Activated T-helper 9 cell treated with anti-CD3 and anti-CD28 coated beads, Interleukin-2, amount 50 U/mL, for 16 hours (primary cell): ENCODE data around the gene LRRC3B.
"Not testable (repeated sequence)": the region's sequence is repeated elsewhere in the genome, so short reads cannot be mapped to it uniquely, and the experiment has no call there.

ENCODE experiments used
- DNase-seq: peaks from one replicate; pipeline ENCODE4 v3.0.0-alpha.2; 2020; ENCODE audit warnings: low read depth

The LRRC3B gene, protein sequence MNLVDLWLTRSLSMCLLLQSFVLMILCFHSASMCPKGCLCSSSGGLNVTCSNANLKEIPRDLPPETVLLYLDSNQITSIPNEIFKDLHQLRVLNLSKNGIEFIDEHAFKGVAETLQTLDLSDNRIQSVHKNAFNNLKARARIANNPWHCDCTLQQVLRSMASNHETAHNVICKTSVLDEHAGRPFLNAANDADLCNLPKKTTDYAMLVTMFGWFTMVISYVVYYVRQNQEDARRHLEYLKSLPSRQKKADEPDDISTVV

DNA sequence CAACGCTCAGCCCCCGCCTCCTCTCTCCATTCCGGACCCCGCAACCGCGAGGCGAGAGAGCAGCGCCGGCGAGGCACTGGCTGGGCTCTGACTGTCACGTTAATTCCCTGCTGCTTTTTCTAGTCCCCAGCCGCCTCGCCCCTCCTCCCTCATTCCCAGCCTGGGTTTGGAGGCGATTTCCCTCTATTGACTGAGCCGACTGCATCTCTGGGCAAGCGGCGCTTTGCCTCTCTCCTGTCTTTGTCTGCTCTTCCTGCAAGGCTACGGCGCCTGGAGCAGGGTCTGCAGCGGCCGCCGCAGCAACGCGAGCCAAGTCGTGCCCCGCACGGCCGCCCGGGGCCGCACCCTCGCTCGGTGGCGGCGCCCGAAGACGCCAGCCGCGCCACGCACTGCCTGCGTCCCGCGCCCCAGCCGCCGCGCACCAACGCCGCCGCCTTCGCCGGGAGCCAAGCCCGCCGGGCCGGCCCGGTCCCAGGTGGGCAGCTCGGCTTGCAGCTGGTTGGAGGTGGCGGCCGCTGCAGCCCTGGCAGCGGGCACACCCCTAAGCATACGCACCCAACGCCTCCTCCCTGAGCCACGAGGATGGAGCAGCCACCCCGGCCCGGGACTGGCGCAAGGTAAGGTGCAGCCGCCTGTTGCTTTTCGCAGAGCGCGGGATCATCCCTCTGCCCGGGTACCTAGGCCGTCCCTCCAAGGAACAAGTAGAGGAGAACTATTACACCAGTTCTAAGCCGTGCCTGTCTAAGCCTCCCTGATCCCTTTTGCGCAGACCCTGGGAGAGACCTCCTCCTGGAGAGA is at the start of gene LRRC3B:
LRRC3B (plus strand) TSS at position 152 of the 798 bp plus-strand sequence. CDS start 86,901 bp downstream, outside the sequence.
- no peak for DNase-seq

DNA sequence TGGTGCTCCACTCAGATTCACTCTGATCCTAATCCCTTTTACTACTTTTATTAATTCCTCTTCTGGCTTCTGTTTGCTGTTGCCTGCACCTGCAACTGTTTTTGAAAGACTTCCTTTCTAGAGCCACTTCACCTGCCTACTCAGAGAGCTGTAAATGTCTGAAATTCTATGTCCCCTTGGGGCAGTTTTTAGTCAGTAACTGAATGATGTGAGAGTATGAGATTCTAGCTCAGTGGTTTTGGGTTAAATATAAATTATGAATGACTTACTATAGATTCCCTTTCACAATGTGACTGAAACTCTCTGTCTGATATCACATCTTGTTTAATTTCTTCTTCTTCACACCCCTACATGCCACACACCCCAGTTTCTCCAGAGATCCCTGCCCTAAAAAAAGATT is 47.8 kb upstream of the LRRC3B start:
- no peak for DNase-seq

DNA sequence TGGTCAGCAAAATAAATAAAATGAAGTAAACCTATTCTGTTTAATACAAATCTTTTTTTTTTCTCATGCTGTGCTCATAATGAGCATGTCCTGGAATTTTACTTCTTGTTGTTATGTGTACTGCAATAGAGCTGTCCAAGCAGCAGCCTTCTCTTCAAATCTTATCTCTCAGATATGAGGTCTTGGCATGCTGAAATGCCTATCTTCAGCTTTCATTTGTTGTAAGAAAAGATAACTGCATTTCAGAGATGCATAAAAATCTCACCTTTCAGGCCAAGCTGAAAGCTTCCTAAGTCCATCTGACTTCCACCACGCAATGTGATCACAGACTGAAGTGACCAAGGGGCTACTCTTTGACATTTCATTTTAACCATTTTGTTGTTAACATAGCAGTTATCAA is 43.5 kb upstream of the LRRC3B start:
- no peak for DNase-seq

DNA sequence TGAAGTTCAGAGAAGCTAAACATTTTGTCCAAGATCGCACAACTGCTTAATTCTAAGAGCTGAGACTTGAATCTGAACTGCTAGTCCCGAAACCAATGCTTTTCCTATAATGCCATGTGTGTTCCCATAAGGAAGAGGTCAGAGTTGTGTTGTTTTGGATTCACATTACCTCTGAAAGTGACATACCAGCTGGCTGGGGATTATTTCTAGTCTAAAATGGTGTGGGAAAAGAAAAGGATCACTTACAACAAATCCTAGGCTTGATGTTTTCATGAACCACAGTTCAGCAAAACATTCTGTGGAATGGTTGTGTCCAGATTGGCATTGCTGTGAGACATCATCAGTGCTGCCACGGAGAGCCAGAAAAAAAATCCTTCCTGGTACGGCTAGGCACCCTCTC is 35.0 kb upstream of the LRRC3B start:
- DNase-seq, result no peak

DNA sequence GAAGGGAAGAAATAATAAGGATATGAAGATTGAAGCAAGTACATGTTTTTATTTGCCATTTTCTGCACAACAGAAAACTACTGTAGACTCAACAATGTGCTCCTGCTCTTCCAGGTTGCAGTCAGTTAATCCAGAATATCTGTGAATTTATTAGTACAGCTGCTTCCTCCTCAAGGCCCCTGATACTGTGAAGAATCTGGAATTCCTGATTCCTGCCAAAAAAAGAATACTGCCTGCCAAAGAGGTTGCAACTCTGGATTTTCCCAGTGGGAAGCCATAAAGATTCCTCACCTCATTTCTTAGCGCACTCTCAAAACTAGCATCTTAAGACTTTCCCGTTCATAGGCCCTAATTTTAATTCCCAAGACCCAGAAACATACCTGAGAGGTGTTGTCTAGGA is 33.6 kb upstream of the LRRC3B start:
- DNase-seq, result no peak

DNA sequence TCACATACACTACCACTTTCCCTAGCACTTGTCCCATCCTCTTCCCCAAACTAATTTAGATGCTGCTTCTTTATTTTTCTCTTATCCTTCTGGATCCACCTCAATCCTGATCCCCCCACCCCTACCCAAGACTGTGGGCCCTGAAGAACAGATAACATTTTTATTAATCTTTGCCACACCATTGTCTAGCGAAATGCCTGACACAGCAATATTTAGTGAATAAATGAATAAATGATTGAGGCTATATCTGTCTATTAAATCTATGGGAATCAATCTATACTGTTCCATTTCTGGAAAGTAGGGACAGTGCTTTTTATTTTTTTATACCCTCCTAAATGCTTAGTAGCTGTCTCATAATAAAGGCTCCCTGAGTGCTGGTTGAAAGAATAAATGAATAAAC is 32.9 kb upstream of the LRRC3B start:
- no peak for DNase-seq

DNA sequence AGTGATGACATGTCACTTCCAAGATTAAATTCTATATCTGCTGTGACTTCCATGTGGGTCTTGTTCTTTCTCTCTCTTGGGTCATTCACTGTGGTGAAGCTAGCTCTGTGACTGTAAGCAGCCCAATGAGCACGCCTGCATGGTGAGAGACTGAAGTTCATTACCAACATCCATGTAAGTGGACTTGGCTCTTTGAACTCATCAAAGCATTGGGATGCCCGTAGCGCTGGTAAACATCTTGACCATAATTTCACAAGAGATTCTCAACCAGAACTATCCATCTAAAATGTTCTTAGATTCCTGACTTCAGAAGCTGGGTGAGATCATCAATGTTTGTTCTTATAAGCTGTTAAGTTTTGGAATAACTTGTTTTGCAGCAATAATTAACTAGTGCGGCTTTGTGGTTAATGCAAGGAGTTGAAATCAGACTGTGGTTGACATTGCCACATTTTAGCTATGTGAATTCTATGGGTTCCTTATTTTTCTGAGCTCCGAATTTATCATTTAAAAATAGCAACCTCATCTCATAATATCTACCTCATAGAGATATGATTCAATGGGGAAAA is 31.6 kb upstream of the LRRC3B start:
- DNase-seq, result no peak

DNA sequence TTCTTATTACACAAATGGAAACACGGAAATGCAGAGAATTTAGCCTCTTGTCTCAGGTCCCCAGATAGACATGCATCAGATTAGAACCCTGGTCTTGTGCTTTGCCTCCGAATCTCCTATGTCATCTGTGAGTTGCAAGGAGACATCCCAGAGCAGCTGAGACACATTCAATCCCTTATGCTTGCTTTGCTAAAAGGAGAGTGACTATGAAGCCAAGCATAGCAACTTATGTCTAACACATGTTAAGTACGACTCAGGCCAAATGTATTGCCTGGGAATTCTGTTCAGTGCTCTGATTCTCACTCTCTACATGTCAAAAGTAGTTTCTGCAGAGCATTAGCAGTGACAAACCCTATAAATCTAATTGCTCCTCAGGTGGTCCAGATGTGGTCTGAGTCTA is 30.6 kb upstream of the LRRC3B start:
- DNase-seq, result no peak

DNA sequence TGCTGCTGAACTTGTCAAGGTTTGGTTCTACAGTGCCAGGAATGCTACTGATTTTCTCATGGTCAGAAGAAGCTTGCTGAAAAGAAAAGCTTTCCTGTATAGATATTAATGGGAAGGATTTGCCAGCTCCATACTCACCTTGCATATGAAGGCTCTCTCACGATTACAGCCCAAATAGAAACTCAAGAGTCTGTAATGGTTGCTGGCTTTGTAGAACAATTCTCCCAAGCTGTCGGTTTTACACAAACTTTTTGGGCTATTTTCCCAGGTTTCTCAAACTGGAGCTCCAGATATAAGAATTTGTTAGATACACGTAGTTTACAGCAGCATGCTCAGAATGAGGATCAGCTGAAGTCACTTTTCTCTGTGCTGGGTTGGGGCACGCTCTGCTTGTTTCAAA is 30.1 kb upstream of the LRRC3B start:
- no peak for DNase-seq

DNA sequence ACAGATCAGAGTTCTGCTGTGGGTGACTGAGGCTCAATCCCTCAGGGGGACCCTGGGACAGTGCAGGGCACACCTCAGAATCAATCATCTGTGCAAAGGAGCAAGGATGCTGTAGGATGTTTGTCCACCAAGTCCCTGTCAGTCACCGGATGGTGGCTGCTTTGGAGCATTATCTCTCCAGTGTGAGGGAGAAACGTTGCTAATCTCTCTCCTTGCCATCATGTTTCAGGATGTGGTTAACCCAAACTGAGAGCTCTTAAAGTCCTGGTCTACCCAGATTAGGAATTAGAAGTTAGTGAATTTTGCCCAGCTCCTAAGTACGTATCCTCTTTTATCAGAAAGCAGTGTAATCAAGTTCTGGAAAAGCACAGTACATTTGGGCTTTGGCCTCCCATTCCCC is 26.2 kb upstream of the LRRC3B start:
- no peak for DNase-seq

DNA sequence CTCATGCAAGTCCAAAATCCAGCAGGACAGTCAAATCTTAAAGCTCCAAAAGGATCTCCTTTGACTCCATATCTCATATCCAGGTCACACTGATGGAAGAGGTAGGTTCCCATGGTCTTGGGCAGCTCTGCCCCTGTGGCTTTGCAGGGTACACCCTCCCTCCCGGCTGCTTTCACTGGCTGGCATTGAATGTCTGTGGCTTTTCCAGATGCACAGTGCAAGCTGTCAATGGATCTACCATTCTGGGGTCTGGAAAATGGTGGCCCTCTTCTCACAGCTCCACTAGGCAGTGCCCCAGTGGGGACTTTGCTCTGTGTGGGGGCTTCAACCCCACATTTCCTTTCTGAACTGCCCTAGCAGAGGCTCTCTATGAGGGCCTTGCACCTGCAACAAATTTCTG is 19.3 kb upstream of the LRRC3B start:
- not testable (repeated sequence) for DNase-seq

DNA sequence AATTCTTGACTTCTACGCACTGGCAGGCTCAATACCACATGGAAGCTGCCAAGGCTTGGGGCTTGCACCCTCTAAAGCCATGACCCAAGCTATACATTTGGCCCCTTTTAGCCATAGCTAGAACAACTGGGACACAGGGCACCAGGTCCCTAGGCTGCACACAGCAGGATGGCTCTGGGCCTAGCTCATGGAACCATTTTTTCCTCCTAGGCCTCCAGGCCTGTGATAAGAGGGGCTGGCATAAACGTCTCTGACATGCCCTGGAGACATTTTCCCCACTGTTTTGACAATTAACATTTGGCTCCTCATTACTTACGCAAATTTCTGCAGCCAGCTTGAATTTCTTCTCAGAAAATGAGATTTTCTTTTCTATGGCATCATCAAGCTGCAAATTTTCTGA is 18.8 kb upstream of the LRRC3B start:
- DNase-seq, result not testable (repeated sequence)

DNA sequence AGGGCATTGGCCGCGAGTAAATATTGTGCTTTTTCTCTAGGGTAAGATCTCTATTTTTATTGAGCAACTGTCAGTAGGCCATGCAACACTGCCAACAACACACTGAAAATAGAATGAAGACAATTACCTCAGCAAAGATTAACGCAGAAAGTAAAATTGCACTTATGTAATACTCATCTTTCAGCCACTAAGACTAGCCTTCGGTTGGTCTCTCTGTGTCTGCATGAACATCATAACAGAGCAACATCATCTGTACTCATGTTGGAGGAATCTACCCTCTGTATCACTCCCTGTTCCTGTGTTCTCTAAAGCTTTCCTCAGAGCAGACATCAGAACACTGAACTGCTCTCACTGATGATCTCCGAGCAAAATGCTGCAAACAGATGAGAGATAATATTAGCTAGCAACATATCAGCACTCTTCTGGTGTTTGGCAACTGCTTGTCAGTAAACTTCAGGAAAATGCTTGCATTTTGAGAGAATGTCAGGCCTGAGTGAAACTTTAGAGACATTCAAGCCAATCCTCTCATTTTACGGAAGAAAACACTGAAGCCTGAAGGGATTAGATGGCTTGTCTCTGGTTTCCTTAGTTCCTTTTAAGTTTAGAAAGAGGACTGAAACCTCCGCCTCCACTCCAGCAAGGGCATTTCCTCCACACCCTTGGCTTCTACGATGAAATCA is 8.4 kb upstream of the LRRC3B start:
- no peak for DNase-seq

DNA sequence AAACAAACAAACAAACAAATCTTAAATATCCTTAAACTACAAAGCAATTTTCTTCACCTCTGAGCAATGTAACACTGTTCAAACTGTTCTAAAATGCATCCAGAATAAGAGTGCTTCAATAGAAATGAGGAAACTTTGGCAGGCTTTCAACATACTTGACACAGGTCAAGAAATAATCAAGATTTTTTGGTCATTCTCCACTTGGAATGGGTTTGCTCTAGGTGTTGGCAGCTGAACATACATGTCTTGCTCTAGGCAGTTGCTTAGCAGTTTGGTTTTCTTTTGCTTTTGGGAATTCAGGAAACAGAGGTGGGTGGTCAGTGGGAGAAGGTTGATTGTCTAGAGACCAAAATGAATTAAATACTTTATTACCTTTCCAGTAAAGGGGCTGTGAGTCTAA is 1.4 kb upstream of the LRRC3B start:
- no peak for DNase-seq

DNA sequence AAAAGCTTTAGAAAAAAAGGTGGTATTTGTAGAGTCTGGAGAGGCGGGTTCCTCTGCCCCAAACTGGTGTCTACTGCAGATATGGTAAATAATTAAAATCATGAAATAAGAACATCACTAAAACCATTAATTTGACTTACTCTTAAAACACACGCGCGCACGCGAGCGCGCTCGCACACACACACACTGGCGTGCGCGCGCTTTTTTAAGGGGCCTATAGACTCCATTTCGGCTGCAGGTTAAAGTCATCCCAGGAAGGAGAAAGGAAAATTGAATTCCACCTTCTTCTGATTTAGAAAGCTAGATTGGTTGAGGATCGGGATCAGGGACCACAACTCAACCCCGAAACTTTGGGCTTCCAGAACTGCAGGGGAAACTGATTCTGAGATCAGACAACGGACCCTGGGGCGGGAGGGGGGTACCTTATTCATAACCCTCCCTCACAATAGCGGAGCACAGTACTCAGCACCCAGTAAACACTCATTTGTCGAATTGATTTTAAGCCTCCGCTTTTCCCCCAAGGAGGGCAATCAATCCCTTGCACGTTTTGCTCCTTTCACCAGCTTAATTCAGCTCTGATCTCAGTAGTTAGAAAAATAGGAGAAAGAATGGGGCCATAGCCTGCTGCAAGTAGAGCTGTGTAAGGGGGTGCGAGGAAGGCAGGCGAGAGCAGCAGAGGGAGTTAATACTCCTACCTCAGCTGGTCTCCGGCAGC is 509 bp upstream of the LRRC3B start:
- DNase-seq, result no peak

DNA sequence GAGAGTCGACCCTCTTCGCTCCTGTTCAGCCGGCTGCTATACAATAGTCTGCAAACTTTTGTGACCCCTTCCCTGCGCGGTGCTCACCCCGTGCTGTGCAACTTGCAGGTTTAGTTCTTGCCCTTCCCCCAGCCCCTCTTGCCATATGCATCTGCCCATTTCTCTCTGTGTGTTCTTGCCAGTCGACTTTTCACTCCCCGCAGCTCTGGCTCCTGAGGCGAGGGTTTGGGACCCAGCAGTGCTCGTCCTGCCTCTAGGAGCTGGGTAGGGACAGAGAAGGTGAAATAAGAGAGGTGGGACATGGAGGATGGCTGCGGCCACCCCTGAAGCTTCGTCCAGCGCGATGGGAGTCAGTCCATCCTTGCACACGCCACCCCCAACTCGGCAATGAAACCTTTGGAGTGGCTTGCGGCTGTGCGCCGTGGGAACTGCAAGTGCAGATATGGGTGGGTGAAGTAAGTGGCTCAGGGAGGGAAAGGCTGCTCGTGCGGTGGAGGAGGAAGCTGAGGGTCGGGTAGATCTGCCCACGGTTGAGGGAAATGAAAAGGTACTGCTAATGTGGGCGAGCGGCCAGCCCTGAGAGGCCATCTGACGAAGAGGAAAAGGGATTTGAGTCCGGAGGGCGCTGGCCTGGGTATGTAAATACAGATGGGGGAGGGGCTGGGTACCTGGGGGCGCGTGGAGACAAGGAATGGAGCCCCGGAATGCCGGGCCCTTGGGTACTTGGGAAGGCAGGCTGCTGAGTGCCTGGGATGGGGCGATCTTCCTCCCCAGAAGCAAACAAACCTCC is 1.0 kb downstream of the LRRC3B start:
- DNase-seq, result no peak

DNA sequence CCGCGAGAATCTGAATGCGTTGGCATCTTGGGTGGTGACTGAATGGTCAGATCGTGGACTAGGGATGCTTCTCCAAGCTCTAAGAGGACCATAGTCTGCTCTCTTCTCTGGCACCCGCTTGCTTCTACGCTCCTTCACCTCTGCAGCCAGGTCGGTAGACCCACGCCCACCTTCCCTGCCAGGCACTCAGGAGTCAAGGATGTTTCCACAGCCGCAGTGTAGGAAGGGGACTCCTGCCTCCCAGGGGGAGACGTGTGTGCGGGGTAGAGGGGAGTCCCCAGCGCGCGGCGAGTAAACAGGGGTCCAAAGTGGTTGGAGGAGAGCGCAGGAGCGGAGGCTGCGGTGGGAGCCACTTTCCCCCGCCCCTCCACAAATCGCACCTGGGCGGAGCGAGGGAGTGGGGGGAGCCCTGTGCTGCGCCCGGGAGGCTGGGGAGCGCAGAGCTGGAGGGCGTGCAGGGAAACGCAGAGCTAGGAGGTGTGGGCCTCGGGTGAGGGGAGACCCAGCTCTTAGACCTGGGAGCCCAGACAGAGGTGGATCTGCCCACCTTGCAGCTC is 1.7 kb downstream of the LRRC3B start:
- DNase-seq, result no peak

DNA sequence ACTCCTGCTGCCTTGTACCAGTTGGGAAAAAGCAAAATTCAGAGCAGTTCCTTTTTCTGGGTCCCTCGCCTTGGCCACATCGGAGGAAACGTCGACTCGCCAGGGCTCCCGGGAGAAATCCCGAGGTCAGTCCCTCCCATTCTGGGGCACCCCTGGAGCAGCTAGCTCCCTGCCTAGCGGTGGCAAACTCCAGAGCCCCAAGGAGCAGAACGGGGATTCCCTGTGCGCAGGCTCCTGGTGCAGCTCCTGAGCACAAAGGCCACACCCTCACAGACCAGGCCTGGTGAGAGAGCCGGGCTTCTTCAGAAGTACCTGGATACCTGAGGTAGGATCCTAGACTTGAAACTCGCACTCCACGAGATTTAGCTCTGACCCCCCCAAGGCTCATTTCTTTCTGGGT is 2.6 kb downstream of the LRRC3B start:
- DNase-seq, result no peak

DNA sequence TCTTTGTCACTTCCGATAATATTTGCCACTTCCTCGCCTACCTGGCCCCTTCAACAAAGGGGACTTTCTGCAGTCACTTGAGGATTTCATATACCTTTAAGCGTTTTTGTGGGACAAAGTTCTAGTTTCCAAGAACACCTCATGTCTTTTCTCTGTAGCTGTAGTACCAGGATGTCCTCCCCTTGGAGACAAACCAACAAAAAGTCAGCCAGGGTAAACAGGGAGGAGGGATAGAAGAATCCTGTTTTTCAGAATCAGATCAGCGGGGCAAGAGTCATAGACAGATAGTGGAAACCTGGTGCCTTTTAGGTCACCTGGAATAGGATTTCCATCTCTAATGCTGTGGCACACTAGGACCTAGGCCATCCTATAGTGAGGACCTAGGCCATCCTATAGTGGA is 4.5 kb downstream of the LRRC3B start:
- DNase-seq, result no peak

DNA sequence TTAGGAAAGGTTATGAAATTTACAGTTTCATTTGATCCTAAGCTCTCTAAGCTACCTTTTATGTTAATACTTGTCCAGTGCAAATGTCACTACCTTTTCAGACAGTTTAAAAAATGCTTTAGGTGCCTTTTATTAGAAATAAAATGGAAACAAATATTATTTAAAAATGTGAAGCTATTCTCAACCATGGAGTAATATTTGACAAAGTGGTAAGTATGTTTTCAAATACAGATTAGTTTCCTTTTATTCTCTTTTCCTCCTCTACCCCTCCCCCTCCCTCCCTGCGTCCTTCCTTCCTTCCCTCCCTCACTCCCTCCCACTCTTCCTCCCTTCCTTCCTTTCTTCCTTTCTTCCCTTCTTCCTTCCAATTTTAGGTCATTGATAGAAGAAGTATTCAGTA is 6.3 kb downstream of the LRRC3B start:
- DNase-seq, result no peak
